DOHH2 (cell line): ENCODE data around the gene SLC22A13.

Experiments used
- EZH2phosphoT487 ChIP-seq: fragments of 200-600 bp; sonication (generic); IDR thresholded peaks from 2 replicates; pipeline ENCODE4 v1.6.1; 2017; ENCODE audit warnings: borderline replicate concordance, mild to moderate bottlenecking, antibody characterized with exemption, low read length, moderate library complexity, mixed read lengths
- TF ChIP-seq, protein P1 (sequence below): fragments of 200-600 bp; sonication (generic); IDR thresholded peaks from one replicate; pipeline ENCODE4 v1.5.1; 2014; ENCODE audit warnings: antibody characterized with exemption, mild to moderate bottlenecking, low read depth, low read length; ENCODE audit not compliant: poor library complexity, severe bottlenecking

DNA sequence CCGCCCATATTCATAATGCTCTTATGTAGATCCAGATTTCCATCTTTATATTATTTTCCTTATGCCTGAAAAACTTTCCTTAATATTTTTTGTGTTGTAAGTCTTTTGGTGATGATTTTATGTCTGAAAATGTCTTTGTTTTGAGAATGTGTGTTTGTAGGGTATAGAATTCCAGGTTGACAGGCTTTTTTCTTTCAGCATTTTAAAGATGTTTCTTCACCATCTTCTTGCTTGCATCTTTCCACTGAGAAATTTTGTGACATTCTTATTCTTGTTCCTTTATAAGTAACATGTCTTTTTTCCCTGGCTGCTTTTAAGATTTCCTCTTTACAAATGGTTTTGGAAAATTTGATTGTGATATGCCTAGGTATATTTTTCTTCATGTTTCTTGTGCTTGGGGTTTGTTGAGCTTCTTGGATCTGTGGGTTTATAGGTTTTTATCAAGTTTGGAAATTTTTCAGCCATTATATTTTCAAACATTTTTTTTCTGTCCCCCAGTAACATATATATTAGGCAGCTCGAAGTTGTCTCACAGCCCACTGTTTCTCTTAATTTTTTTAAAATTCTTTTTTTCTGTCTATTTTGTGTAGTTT lies 27.1 kb upstream of the SLC22A13 start:
- TF ChIP-seq, protein P1, sequence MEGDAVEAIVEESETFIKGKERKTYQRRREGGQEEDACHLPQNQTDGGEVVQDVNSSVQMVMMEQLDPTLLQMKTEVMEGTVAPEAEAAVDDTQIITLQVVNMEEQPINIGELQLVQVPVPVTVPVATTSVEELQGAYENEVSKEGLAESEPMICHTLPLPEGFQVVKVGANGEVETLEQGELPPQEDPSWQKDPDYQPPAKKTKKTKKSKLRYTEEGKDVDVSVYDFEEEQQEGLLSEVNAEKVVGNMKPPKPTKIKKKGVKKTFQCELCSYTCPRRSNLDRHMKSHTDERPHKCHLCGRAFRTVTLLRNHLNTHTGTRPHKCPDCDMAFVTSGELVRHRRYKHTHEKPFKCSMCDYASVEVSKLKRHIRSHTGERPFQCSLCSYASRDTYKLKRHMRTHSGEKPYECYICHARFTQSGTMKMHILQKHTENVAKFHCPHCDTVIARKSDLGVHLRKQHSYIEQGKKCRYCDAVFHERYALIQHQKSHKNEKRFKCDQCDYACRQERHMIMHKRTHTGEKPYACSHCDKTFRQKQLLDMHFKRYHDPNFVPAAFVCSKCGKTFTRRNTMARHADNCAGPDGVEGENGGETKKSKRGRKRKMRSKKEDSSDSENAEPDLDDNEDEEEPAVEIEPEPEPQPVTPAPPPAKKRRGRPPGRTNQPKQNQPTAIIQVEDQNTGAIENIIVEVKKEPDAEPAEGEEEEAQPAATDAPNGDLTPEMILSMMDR = no peak
- no peak for TF ChIP-seq EZH2phosphoT487
